ENCODE data around the gene DMXL2.

Gene DMXL2

DNA sequence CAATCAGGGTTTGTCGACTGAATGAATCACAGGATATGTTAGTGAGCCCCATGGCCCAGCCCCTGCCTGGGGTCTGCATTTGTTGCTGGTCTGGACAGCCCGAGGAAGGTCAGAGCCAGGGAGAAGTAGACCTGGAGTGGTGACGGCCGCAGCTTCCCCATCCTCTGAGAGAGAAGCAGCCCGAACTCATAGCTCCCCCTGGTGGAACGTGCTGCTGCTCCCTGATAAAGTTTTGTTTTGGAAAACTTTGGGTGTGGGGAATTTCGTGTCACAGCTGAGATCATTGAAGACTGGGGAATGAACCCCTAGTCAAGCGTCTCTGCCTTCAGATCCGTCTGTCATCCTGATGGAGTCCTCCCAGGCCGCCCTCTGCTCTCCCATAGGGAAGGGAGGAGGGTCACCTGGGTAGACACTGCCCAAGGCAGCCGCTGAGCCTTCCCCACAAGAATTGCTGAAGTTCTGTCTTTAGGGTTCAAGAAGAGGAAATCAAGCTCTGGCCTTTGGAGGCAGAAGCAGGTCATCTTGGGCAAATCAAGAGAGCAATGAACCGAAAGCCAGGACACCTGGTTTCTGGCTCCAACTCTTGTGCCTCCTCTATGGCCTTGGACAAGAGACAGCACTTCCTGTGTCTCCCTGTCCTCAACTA, 220.6 kb downstream of the DMXL2 start:
- DNase-seq: peak; percentile 39

DNA sequence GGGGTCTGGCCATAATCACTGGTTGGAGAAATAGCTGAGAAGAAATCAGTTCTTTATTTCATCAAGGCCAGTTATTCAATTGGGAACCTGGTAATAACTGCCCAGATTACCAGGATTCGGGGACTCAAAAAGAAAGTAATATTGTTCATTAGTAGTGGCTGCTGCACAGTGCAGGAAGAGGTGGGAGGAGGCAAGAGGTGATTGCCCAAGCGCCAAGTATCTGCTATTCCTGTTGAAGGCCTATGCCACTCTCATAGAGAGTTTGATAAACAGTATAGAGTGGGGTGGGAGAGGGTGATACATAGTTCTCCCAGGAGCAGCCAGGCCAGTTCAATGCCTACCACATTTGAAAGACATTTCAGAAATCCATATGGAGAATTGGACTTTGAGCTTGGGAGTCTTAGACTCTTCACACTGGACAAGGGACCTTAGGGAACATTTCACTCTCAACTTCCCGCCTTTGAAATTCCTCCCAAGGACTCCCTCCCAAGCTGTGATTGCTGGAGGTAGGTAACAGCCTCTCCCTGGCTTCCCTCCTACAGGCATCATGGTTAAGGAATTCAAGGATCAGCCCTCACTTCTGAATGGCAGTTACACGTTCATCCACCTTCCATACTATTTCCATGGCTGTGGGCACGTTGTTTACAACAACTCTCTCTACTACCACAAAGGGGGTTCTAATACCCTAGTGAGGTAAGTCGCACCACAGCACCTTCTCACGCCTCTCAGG, 221.4 kb downstream of the DMXL2 start:
- no peak for DNase-seq

DNA sequence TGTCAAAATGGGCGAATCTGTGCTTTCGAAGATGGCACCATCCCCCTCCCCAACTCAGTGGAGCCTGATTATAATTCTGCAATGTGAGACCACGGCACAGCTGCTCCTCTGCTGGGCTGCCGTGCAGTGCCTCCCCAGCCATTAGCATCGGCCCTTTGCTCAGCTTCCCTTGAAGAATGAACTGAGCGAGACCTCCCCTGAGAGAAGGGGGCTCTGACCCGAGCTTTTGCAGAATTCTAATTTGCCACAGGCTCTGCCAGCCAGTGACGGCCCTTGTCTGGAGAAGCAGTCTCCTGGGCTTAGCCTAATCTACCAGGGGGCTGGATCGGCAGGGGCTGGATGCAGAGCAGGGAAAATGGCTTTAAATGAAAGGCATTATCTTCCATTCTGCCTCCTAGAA, 223.9 kb downstream of the DMXL2 start:
- no peak for DNase-seq

Measured in EL (cell line).